Effector memory CD4-positive, alpha-beta T cell (primary cell): Measurements from ENCODE around the gene TPD52L1.

Experiments used
- DNase-seq, 3 donors: peaks; one replicate each; pipeline ENCODE4 v3.0.0-alpha.2; 2020
- H3K27ac ChIP-seq: 2 replicates; pipeline ENCODE4 v1.7.0; 2013; ENCODE audit warnings: mild to moderate bottlenecking, low read length, moderate library complexity; ENCODE audit not compliant: insufficient read depth, poor library complexity, severe bottlenecking
- H3K27me3 ChIP-seq: replicated peaks from 2 replicates; pipeline ENCODE4 v1.7.0; 2013; ENCODE audit warnings: mild to moderate bottlenecking, low read length; ENCODE audit not compliant: insufficient read depth, control insufficient read depth, poor library complexity, severe bottlenecking
- H3K36me3 ChIP-seq: 2 replicates; pipeline ENCODE4 v1.7.0; 2013; ENCODE audit warnings: mild to moderate bottlenecking, low read length, moderate library complexity; ENCODE audit not compliant: control insufficient read depth, insufficient read depth
- H3K4me1 ChIP-seq: 2 replicates; pipeline ENCODE4 v1.7.0; 2013; ENCODE audit warnings: low read length, mild to moderate bottlenecking; ENCODE audit not compliant: control insufficient read depth, insufficient read depth, poor library complexity, severe bottlenecking
- H3K4me3 ChIP-seq: 2 replicates; pipeline ENCODE4 v1.7.0; 2013; ENCODE audit warnings: low read length, low read depth, mild to moderate bottlenecking; ENCODE audit not compliant: insufficient read depth, poor library complexity, severe bottlenecking
- H3K9me3 ChIP-seq: 2 replicates; pipeline ENCODE4 v1.7.0; 2013; ENCODE audit warnings: mild to moderate bottlenecking, low read length, moderate library complexity; ENCODE audit not compliant: control insufficient read depth

TPD52L1 gene

GRCh38 chr6:125231133-125231532 is 77.6 kb downstream of the TPD52L1 start:
- no peak for DNase-seq
- Histone ChIP-seq H3K27me3 (no peaks in the 10 kb centered on the region), H3K27ac (no peak overlapping the region)

GRCh38 chr6:125231574-125232343 is 78.2 kb downstream of the TPD52L1 start:
- H3K27ac ChIP-seq: no peak overlapping the region

More at GRCh38 chr6:125231133-125231532, 77.6 kb downstream of the TPD52L1 start:
- Histone ChIP-seq H3K4me3 (no peak overlapping the region), H3K36me3 (no peaks in the 10 kb centered on the region), H3K4me1 (no peaks in the 10 kb centered on the region), H3K9me3 (no peaks in the 10 kb centered on the region)

GRCh38 chr6:125232466-125232865 is 78.9 kb downstream of the TPD52L1 start:
- Histone ChIP-seq H3K27me3 (no peaks in the 10 kb centered on the region), H3K9me3 (no peaks in the 10 kb centered on the region), H3K4me3 (no peak overlapping the region), H3K36me3 (no peaks in the 10 kb centered on the region), H3K4me1 (no peaks in the 10 kb centered on the region), H3K27ac (no peak overlapping the region)
- DNase-seq: no peak

More at GRCh38 chr6:125231574-125232343, 78.2 kb downstream of the TPD52L1 start:
- Histone ChIP-seq H3K36me3 (no peaks in the 10 kb centered on the region), H3K27me3 (no peaks in the 10 kb centered on the region), H3K4me3 (no peak overlapping the region), H3K4me1 (no peaks in the 10 kb centered on the region), H3K9me3 (no peaks in the 10 kb centered on the region)
- DNase-seq: no peak

GRCh38 chr6:125233202-125233601 is 79.6 kb downstream of the TPD52L1 start:
- H3K27ac ChIP-seq: no peak overlapping the region

GRCh38 chr6:125236536-125237327 is 83.2 kb downstream of the TPD52L1 start:
- H3K36me3 ChIP-seq: no peaks in the 10 kb centered on the region
- H3K27me3 ChIP-seq: no peaks in the 10 kb centered on the region
- no peaks in the 10 kb centered on the region for H3K4me1 ChIP-seq
- H3K9me3 ChIP-seq: no peaks in the 10 kb centered on the region
- no peak overlapping the region for H3K27ac ChIP-seq
- DNase-seq: no peak
- no peak overlapping the region for H3K4me3 ChIP-seq

More at GRCh38 chr6:125233202-125233601, 79.6 kb downstream of the TPD52L1 start:
- H3K36me3 ChIP-seq: no peaks in the 10 kb centered on the region
- no peak overlapping the region for H3K4me3 ChIP-seq
- no peaks in the 10 kb centered on the region for H3K27me3 ChIP-seq
- no peaks in the 10 kb centered on the region for H3K4me1 ChIP-seq
- DNase-seq: no peak
- no peaks in the 10 kb centered on the region for H3K9me3 ChIP-seq

- Histone ChIP-seq H3K36me3 (no peaks in the 10 kb centered on the region), H3K27ac (no peak overlapping the region), H3K4me3 (no peak overlapping the region), H3K4me1 (no peaks in the 10 kb centered on the region), H3K9me3 (no peaks in the 10 kb centered on the region), H3K27me3 (no peaks in the 10 kb centered on the region)
- no peak for DNase-seq
Measured at GRCh38 chr6:125237764-125238163, 84.2 kb downstream of the TPD52L1 start.

GRCh38 chr6:125245109-125245508 is 91.5 kb downstream of the TPD52L1 start:
- no peaks in the 10 kb centered on the region for H3K36me3 ChIP-seq
- no peak overlapping the region for H3K27ac ChIP-seq
- H3K9me3 ChIP-seq: no peaks in the 10 kb centered on the region
- H3K4me3 ChIP-seq: no peak overlapping the region
- DNase-seq: no peak
- H3K27me3 ChIP-seq: no peaks in the 10 kb centered on the region
- no peaks in the 10 kb centered on the region for H3K4me1 ChIP-seq

GRCh38 chr6:125245523-125246264 is 92.1 kb downstream of the TPD52L1 start:
- Histone ChIP-seq H3K4me3 (no peak overlapping the region), H3K27me3 (no peaks in the 10 kb centered on the region), H3K4me1 (no peaks in the 10 kb centered on the region), H3K9me3 (no peaks in the 10 kb centered on the region), H3K36me3 (no peaks in the 10 kb centered on the region), H3K27ac (no peak overlapping the region)
- no peak for DNase-seq

- Histone ChIP-seq H3K27me3 (no peaks in the 10 kb centered on the region), H3K36me3 (no peaks in the 10 kb centered on the region), H3K4me3 (no peak overlapping the region)
Measured at GRCh38 chr6:125246566-125246965, 93.0 kb downstream of the TPD52L1 start.

More at GRCh38 chr6:125246566-125246965, 93.0 kb downstream of the TPD52L1 start:
- DNase-seq: no peak
- no peaks in the 10 kb centered on the region for H3K4me1 ChIP-seq
- H3K9me3 ChIP-seq: no peaks in the 10 kb centered on the region
- H3K27ac ChIP-seq: no peak overlapping the region
